Measurements from ENCODE around the gene RAB3IP. TPM values are rescaled to one million over a fixed set of nuclear protein-coding genes. Genes with fewer than 3 reads are reported as not detected.

The RAB3IP gene
- total RNA-seq, 1 experiment from 2014 or later, result 39.4 TPM

DNA sequence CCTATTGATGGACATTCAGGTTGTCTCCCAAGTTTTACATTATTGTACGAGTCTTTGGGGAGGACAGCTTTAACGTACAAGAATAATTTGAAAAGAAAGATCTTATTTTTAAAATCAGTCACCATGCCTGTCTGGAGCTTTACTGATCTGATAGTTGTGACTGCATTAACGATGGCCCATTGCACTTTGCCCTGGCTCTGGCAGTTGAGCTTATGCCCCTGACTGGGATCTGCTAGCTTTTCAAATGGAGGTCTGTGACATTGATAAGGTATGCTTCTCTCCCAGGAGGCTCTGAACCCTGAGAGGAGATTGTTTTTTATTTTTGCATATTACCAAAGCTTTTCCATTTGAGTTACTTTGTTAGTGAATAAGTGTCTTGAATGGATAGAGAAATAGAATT is 17.9 kb upstream of the RAB3IP start:
- no peaks in the 10 kb centered on the region for H3K4me1 ChIP-seq (ENCODE audit: insufficient read depth, low read length, poor library complexity, severe bottlenecking)
- H3K9me3 ChIP-seq (ENCODE audit: low read depth, low read length, poor library complexity, severe bottlenecking), result no peaks in the 10 kb centered on the region
- no peak overlapping the region for H3K4me3 ChIP-seq (ENCODE audit: low read depth, low read length, poor library complexity, severe bottlenecking)
- no peaks in the 10 kb centered on the region for H3K27me3 ChIP-seq (replicated peaks; ENCODE audit: insufficient read depth, low read depth, low read length, poor library complexity)
- no peak overlapping the region for H3K27ac ChIP-seq (ENCODE audit: low read depth, low read length, poor library complexity, severe bottlenecking)
- DNase-seq (ENCODE audit: low spot score), result no peak
- no peaks in the 10 kb centered on the region for H3K36me3 ChIP-seq (ENCODE audit: insufficient read depth, low read length, poor library complexity, severe bottlenecking)
- CTCF ChIA-PET, result no interaction called here
- no TSS peak for BruUV-seq (replicated peaks)
- intact Hi-C loops (cut with micrococcal nuclease; ENCODE audit: unreplicated experiment), result no loop called here
- POLR2A ChIA-PET (ENCODE audit: low non-redundant PET), result no interaction called here
- TF ChIP-seq EZH2 (IDR thresholded peaks at IDR 0.05; ENCODE audit: borderline replicate concordance, low read depth, low read length, poor library complexity, severe bottlenecking) (no peak), CTCF (conservative IDR thresholded peaks at IDR 0.05; ENCODE audit: low read depth, low read length) (no peak)

- Histone ChIP-seq H3K27me3 (replicated peaks; ENCODE audit: insufficient read depth, low read depth, low read length, poor library complexity) (no peaks in the 10 kb centered on the region), H3K9me3 (ENCODE audit: low read depth, low read length, poor library complexity, severe bottlenecking) (no peaks in the 10 kb centered on the region), H3K4me3 (ENCODE audit: low read depth, low read length, poor library complexity, severe bottlenecking) (no peak overlapping the region), H3K36me3 (ENCODE audit: insufficient read depth, low read length, poor library complexity, severe bottlenecking) (no peaks in the 10 kb centered on the region), H3K4me1 (ENCODE audit: insufficient read depth, low read length, poor library complexity, severe bottlenecking) (no peaks in the 10 kb centered on the region), H3K27ac (ENCODE audit: low read depth, low read length, poor library complexity, severe bottlenecking) (no peak overlapping the region)
- TF ChIP-seq CTCF (conservative IDR thresholded peaks at IDR 0.05; ENCODE audit: low read depth, low read length) (no peak), EZH2 (IDR thresholded peaks at IDR 0.05; ENCODE audit: borderline replicate concordance, low read depth, low read length, poor library complexity, severe bottlenecking) (no peak)
- ChIA-PET POLR2A (ENCODE audit: low non-redundant PET) (no interaction called here), CTCF (no interaction called here)
- no peak for DNase-seq (ENCODE audit: low spot score)
- BruUV-seq (replicated peaks), result no TSS peak
- intact Hi-C loops (cut with micrococcal nuclease; ENCODE audit: unreplicated experiment), result no loop called here
Observed at GRCh38 chr12:69726922-69727321, 11.7 kb upstream of the RAB3IP start.

GRCh38 chr12:69732088-69732487 is 6.6 kb upstream of the RAB3IP start:
- intact Hi-C loops (cut with micrococcal nuclease; ENCODE audit: unreplicated experiment), result no loop called here
- Histone ChIP-seq H3K4me3 (ENCODE audit: low read depth, low read length, poor library complexity, severe bottlenecking) (no peak overlapping the region), H3K36me3 (ENCODE audit: insufficient read depth, low read length, poor library complexity, severe bottlenecking) (no peaks in the 10 kb centered on the region), H3K27ac (ENCODE audit: low read depth, low read length, poor library complexity, severe bottlenecking) (no peak overlapping the region), H3K27me3 (replicated peaks; ENCODE audit: insufficient read depth, low read depth, low read length, poor library complexity) (no peaks in the 10 kb centered on the region), H3K4me1 (ENCODE audit: insufficient read depth, low read length, poor library complexity, severe bottlenecking) (no peaks in the 10 kb centered on the region), H3K9me3 (ENCODE audit: low read depth, low read length, poor library complexity, severe bottlenecking) (no peaks in the 10 kb centered on the region)
- ChIA-PET CTCF (no interaction called here), POLR2A (ENCODE audit: low non-redundant PET) (no interaction called here)
- TF ChIP-seq EZH2 (IDR thresholded peaks at IDR 0.05; ENCODE audit: borderline replicate concordance, low read depth, low read length, poor library complexity, severe bottlenecking) (no peak), CTCF (conservative IDR thresholded peaks at IDR 0.05; ENCODE audit: low read depth, low read length) (no peak)
- no peak for DNase-seq (ENCODE audit: low spot score)
- BruUV-seq (replicated peaks), result no TSS peak
